Upper lobe of left lung (tissue), 4 donors: ENCODE results near the gene FMNL2.

ENCODE experiments used
- CTCF ChIP-seq, 6 experiments: fragments of 450-650 bp in 4 of 6; fragments of 200-600 bp in 2 of 6; sonication (generic) in 2 of 6; IDR thresholded peaks; one replicate each; pipeline ENCODE4 v1.5.1; 2016 to 2019; ENCODE audit warnings: antibody characterized with exemption in 6 of 6
- EP300 ChIP-seq, 4 donors: sonication (generic); formaldehyde crosslinking; IDR thresholded peaks; one replicate each; pipeline ENCODE4 v1.5.1; 2017; ENCODE audit warnings: antibody characterized with exemption in 4 of 4, control low read depth in 2 of 4
- POLR2A ChIP-seq, 4 donors: fragments of 450-650 bp; IDR thresholded peaks; one replicate each; pipeline ENCODE4 v1.5.1; 2016 to 2017; ENCODE audit warnings: antibody characterized with exemption in 4 of 4, mild to moderate bottlenecking in 2 of 4
- POLR2AphosphoS5 ChIP-seq, 2 donors: sonication (generic); formaldehyde crosslinking; IDR thresholded peaks; one replicate each; pipeline ENCODE4 v1.5.1; 2017; ENCODE audit warnings: antibody characterized with exemption in 2 of 2

- no peak for TF ChIP-seq EP300 (IDR thresholded peaks at IDR 0.05)
- TF ChIP-seq CTCF (IDR thresholded peaks at IDR 0.05) = no peak
- no peak for TF ChIP-seq POLR2AphosphoS5 (IDR thresholded peaks at IDR 0.05)
- no peak for TF ChIP-seq POLR2A (IDR thresholded peaks at IDR 0.05)
Observed at GRCh38 chr2:152337511-152337903, 2.5 kb downstream of the FMNL2 start.
